Measurements from ENCODE around the gene GGCX.

DNA sequence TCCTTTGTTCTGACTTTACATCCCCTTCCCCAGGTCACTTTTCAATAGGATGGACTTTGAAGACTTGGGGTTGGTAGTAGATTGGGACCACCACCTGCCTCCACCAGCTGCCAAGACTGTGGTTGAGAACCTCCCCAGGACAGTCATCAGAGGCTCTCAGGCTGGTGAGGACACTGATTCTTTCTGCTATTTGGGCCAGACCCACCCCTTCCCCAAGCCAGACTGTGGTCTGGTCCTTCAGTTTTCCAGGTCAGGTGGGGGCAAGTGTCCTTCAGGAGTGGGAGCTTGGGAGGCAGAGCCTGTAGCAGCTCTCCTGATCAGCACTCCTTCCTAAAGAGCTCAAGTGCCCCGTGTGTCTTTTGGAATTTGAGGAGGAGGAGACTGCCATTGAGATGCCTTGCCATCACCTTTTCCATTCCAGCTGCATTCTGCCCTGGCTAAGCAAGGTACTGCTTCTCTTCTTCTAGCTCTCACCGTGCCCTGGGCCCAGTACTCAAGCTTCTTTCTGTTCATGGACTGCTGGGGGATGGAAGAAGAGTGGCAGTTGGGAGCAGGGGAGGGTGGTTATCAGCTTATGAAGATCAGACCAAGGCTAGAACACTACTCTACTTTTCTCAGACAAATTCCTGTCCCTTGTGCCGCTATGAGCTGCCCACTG is 35.3 kb upstream of the GGCX start:
- TF ChIP-seq, protein P1, sequence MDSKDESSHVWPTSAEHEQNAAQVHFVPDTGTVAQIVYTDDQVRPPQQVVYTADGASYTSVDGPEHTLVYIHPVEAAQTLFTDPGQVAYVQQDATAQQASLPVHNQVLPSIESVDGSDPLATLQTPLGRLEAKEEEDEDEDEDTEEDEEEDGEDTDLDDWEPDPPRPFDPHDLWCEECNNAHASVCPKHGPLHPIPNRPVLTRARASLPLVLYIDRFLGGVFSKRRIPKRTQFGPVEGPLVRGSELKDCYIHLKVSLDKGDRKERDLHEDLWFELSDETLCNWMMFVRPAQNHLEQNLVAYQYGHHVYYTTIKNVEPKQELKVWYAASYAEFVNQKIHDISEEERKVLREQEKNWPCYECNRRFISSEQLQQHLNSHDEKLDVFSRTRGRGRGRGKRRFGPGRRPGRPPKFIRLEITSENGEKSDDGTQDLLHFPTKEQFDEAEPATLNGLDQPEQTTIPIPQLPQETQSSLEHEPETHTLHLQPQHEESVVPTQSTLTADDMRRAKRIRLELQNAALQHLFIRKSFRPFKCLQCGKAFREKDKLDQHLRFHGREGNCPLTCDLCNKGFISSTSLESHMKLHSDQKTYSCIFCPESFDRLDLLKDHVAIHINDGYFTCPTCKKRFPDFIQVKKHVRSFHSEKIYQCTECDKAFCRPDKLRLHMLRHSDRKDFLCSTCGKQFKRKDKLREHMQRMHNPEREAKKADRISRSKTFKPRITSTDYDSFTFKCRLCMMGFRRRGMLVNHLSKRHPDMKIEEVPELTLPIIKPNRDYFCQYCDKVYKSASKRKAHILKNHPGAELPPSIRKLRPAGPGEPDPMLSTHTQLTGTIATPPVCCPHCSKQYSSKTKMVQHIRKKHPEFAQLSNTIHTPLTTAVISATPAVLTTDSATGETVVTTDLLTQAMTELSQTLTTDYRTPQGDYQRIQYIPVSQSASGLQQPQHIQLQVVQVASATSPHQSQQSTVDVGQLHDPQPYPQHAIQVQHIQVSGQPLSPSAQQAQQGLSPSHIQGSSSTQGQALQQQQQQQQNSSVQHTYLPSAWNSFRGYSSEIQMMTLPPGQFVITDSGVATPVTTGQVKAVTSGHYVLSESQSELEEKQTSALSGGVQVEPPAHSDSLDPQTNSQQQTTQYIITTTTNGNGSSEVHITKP (IDR thresholded peaks at IDR 0.05; ENCODE audit: partially characterized antibody): no peak
- TF ChIP-seq OTX1 (CRISPR knock-in tag; IDR thresholded peaks at IDR 0.05) (no peak), MTA3 (IDR thresholded peaks at IDR 0.05; ENCODE audit: borderline replicate concordance) (no peak), MYC (IDR thresholded peaks at IDR 0.05; ENCODE audit: low read depth, low read length) (no peak), MYC (CRISPR knock-in tag; IDR thresholded peaks at IDR 0.05; ENCODE audit: borderline replicate concordance, low read depth) (no peak), CBFB (CRISPR knock-in tag; IDR thresholded peaks at IDR 0.05) (no peak), EZH2 (IDR thresholded peaks at IDR 0.05; ENCODE audit: borderline replicate concordance, low read depth, low read length) (no peak)
- TF ChIP-seq, protein P2, sequence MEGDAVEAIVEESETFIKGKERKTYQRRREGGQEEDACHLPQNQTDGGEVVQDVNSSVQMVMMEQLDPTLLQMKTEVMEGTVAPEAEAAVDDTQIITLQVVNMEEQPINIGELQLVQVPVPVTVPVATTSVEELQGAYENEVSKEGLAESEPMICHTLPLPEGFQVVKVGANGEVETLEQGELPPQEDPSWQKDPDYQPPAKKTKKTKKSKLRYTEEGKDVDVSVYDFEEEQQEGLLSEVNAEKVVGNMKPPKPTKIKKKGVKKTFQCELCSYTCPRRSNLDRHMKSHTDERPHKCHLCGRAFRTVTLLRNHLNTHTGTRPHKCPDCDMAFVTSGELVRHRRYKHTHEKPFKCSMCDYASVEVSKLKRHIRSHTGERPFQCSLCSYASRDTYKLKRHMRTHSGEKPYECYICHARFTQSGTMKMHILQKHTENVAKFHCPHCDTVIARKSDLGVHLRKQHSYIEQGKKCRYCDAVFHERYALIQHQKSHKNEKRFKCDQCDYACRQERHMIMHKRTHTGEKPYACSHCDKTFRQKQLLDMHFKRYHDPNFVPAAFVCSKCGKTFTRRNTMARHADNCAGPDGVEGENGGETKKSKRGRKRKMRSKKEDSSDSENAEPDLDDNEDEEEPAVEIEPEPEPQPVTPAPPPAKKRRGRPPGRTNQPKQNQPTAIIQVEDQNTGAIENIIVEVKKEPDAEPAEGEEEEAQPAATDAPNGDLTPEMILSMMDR (IDR thresholded peaks at IDR 0.05 in 2 of 3, conservative IDR thresholded peaks at IDR 0.05 in 1 of 3; ENCODE audit: insufficient read depth in 2 of 3, low read depth in 1 of 3, low read length in 3 of 3): no peak

All from K562 (cell line).